GM18951 (cell line): Measurements from ENCODE around the gene NTM.

ENCODE experiments used
- POLR2A ChIP-seq: IDR thresholded peaks from 4 replicates; pipeline ENCODE4 v1.6.1; 2011; ENCODE audit warnings: mild to moderate bottlenecking; ENCODE audit not compliant: insufficient read length, insufficient read depth; ENCODE audit errors: extremely low read depth
- in situ Hi-C: fragments of 300-500 bp; cut with MboI; formaldehyde crosslinking; loops from one replicate; pipeline ENCODE4 v1.12.0; 2022; ENCODE audit warnings: low sequenced_read_pairs, mixed read lengths, inconsistent platforms; ENCODE audit not compliant: unreplicated experiment

The NTM gene

GRCh38 chr11:132082566-132082965, 712.2 kb downstream of the NTM start:
- in situ Hi-C loops, result no loop called here
- no peak for TF ChIP-seq POLR2A

GRCh38 chr11:132084433-132084832, 714.0 kb downstream of the NTM start:
- in situ Hi-C loops, result no loop called here
- no peak for TF ChIP-seq POLR2A

- in situ Hi-C loops, result no loop called here
- TF ChIP-seq POLR2A, result no peak
Measured at GRCh38 chr11:132087148-132087547, 716.7 kb downstream of the NTM start.

GRCh38 chr11:132088551-132088950, 718.1 kb downstream of the NTM start:
- in situ Hi-C loops, result no loop called here

GRCh38 chr11:132093536-132094259, 723.3 kb downstream of the NTM start:
- in situ Hi-C loops, result no loop called here

More at GRCh38 chr11:132088551-132088950, 718.1 kb downstream of the NTM start:
- no peak for TF ChIP-seq POLR2A

GRCh38 chr11:132094598-132094997, 724.2 kb downstream of the NTM start:
- in situ Hi-C loops, result no loop called here
- TF ChIP-seq POLR2A, result no peak

More at GRCh38 chr11:132093536-132094259, 723.3 kb downstream of the NTM start:
- no peak for TF ChIP-seq POLR2A

- no peak for TF ChIP-seq POLR2A
- in situ Hi-C loops, result no loop called here
Measured at GRCh38 chr11:132095230-132096131, 725.1 kb downstream of the NTM start.

GRCh38 chr11:132096132-132096825, 725.9 kb downstream of the NTM start:
- in situ Hi-C loops, result no loop called here
- TF ChIP-seq POLR2A, result no peak

- in situ Hi-C loops, result no loop called here
- TF ChIP-seq POLR2A, result no peak
Measured at GRCh38 chr11:132099692-132100091, 729.3 kb downstream of the NTM start.

GRCh38 chr11:132100583-132100982, 730.2 kb downstream of the NTM start:
- in situ Hi-C loops, result no loop called here

GRCh38 chr11:132101881-132102280, 731.5 kb downstream of the NTM start:
- in situ Hi-C loops, result no loop called here
- no peak for TF ChIP-seq POLR2A

More at GRCh38 chr11:132100583-132100982, 730.2 kb downstream of the NTM start:
- TF ChIP-seq POLR2A, result no peak

GRCh38 chr11:132103021-132103420, 732.6 kb downstream of the NTM start:
- no peak for TF ChIP-seq POLR2A
- in situ Hi-C loops, result no loop called here
